Adipose tissue (tissue), 3 donors: ENCODE results near the gene SREBF1. TPM values are rescaled to one million over a fixed set of nuclear protein-coding genes. Genes with fewer than 3 reads are reported as not detected.

Source experiments
- H3K27ac ChIP-seq: one replicate; pipeline ENCODE4 v1.5.1; 2013; ENCODE audit warnings: low read depth, low read length
- WGBS, 3 donors: extraction: QIAGEN DNeasy Blood & Tissue Kit; methylation state at CpG; one replicate each; pipeline ENCODE4 v1.1.7; 2013; 5-methylcytosine and 5-hydroxymethylcytosine counted together
- polyA plus RNA-seq, 3 donors: library from polyadenylated mRNA; stranded (reverse); fragments of 200-250 nt; gene quantifications; one replicate each; pipeline ENCODE4 v1.2.3, GENCODE V29; 2013
- donor health status: healthy with polysubstance abuse.
- donor health status: Bipolar disorder and iron deficiency.
- donor health status: healthy.

Gene SREBF1
- polyA plus RNA-seq: 100 to 1,000 TPM in 2 of 3 donors, 10 to 100 TPM in 1; 81.5 to 282 (median 109) TPM

GRCh38 chr17:17836818-17837379, at the start of gene SREBF1:
TSS of gene SREBF1 (minus strand) at chr17:17836986. CDS start at chr17:17836817, 169 bp downstream.
- peak within 1 kb of the TSS; percentile 98 for H3K27ac ChIP-seq
- 0 to 2% (median 2%) methylated on average over 45 to 52 of the region's 52 CpGs for WGBS, 3 donors

GRCh38 chr17:17886226-17886625, 49.4 kb upstream of the SREBF1 start:
- H3K27ac ChIP-seq: no peak overlapping the region
- WGBS, 3 donors: 85 to 88% (median 85%) methylated on average over 6 of the region's 6 CpGs

- WGBS, 3 donors: 93 to 94% (median 94%) methylated on average over 16 of the region's 16 CpGs
- H3K27ac ChIP-seq: no peak overlapping the region
These were observed 47.9 kb upstream of the SREBF1 start for GRCh38 chr17:17884391-17885357.

GRCh38 chr17:17883801-17884200, 47.0 kb upstream of the SREBF1 start:
- 89 to 94% (median 92%) methylated on average over 3 of the region's 3 CpGs for WGBS, 3 donors
- no peak overlapping the region for H3K27ac ChIP-seq

- H3K27ac ChIP-seq: no peak overlapping the region
- 90 to 94% (median 92%) methylated on average over 8 of the region's 8 CpGs for WGBS, 3 donors
These were observed 45.3 kb upstream of the SREBF1 start for GRCh38 chr17:17882082-17882581.

GRCh38 chr17:17880577-17881196, 43.9 kb upstream of the SREBF1 start:
- 92 to 96% (median 92%) methylated on average over 8 of the region's 8 CpGs for WGBS, 3 donors
- H3K27ac ChIP-seq: no peak overlapping the region

- WGBS, 3 donors: 11 to 44% (median 31%) methylated on average over 14 of the region's 14 CpGs
- H3K27ac ChIP-seq: no peak overlapping the region
These were observed 41.0 kb upstream of the SREBF1 start for GRCh38 chr17:17877529-17878358.

- WGBS, 3 donors: 40 to 60% (median 41%) methylated on average over 6 of the region's 6 CpGs
- H3K27ac ChIP-seq: no peak overlapping the region
These were observed 40.3 kb upstream of the SREBF1 start for GRCh38 chr17:17876959-17877528.

- 23 to 38% (median 25%) methylated on average over 1 of the region's 1 CpG for WGBS, 3 donors
- H3K27ac ChIP-seq: no peak overlapping the region
These were observed 37.7 kb upstream of the SREBF1 start for GRCh38 chr17:17874478-17874877.

- H3K27ac ChIP-seq: no peak overlapping the region
These were observed 36.7 kb upstream of the SREBF1 start for GRCh38 chr17:17873450-17873991.

GRCh38 chr17:17872547-17873345, 36.0 kb upstream of the SREBF1 start:
- no peak overlapping the region for H3K27ac ChIP-seq

More at GRCh38 chr17:17873450-17873991, 36.7 kb upstream of the SREBF1 start:
- WGBS, 3 donors: 81 to 90% (median 82%) methylated on average over 8 of the region's 8 CpGs

GRCh38 chr17:17871913-17872312, 35.1 kb upstream of the SREBF1 start:
- 86 to 96% (median 87%) methylated on average over 3 of the region's 3 CpGs for WGBS, 3 donors

More at GRCh38 chr17:17872547-17873345, 36.0 kb upstream of the SREBF1 start:
- 68 to 89% (median 72%) methylated on average over 9 of the region's 9 CpGs for WGBS, 3 donors

GRCh38 chr17:17870247-17870646, 33.5 kb upstream of the SREBF1 start:
- no peak overlapping the region for H3K27ac ChIP-seq
- WGBS, 3 donors: 78 to 91% (median 83%) methylated on average over 6 of the region's 6 CpGs

More at GRCh38 chr17:17871913-17872312, 35.1 kb upstream of the SREBF1 start:
- H3K27ac ChIP-seq: no peak overlapping the region

GRCh38 chr17:17868641-17869522, 32.1 kb upstream of the SREBF1 start:
- 44 to 75% (median 46%) methylated on average over 18 of the region's 18 CpGs for WGBS, 3 donors
- H3K27ac ChIP-seq: no peak overlapping the region

GRCh38 chr17:17866897-17867296, 30.1 kb upstream of the SREBF1 start:
- H3K27ac ChIP-seq: no peak overlapping the region
- WGBS, 3 donors: 92 to 98% (median 95%) methylated on average over 4 of the region's 4 CpGs

GRCh38 chr17:17866425-17866824, 29.6 kb upstream of the SREBF1 start:
- WGBS, 3 donors: 86 to 89% (median 88%) methylated on average over 3 of the region's 3 CpGs
- H3K27ac ChIP-seq: no peak overlapping the region
